Lung (tissue), 12 donors: ENCODE measurements around the gene KRTAP12-4. TPM values are rescaled to one million over a fixed set of nuclear protein-coding genes. Genes with fewer than 3 reads are reported as not detected.
"Not testable (repeated sequence)": the region's sequence is repeated elsewhere in the genome, so short reads cannot be mapped to it uniquely, and the experiment has no call there.

Source experiments
- ATAC-seq: fragments of 200-7000 bp; cut with Tn5 transposase; one replicate; pipeline ENCODE4 v1.9.1; 2020; ENCODE audit warnings: moderate number of reproducible peaks; ENCODE audit not compliant: insufficient read depth, low FRiP score
- DNase-seq, 3 donors: peaks; one replicate each; pipeline ENCODE4 v3.0.0-alpha.2; 2013 to 2017
- H3K27ac ChIP-seq, 2 donors: one replicate each; pipeline ENCODE4 v1.5.1; 2013; ENCODE audit warnings: mild to moderate bottlenecking in 2 of 2, moderate library complexity in 2 of 2, control low read depth in 1 of 2, inconsistent platforms in 1 of 2, low read depth in 1 of 2, low read length in 1 of 2
- H3K27me3 ChIP-seq, 3 donors: one replicate each; pipeline ENCODE4 v1.5.1; 2013; ENCODE audit warnings: low read length in 2 of 3; ENCODE audit not compliant: control insufficient read depth in 3 of 3, insufficient read depth in 3 of 3
- H3K36me3 ChIP-seq, 4 donors: one replicate each; pipeline ENCODE4 v1.5.1; 2013; ENCODE audit warnings: low read length in 4 of 4, mild to moderate bottlenecking in 1 of 4, moderate library complexity in 1 of 4; ENCODE audit not compliant: control insufficient read depth in 4 of 4, insufficient read depth in 4 of 4
- H3K4me1 ChIP-seq, 5 donors: one replicate each; pipeline ENCODE4 v1.5.1; 2013; ENCODE audit warnings: low read length in 5 of 5, mild to moderate bottlenecking in 2 of 5, moderate library complexity in 1 of 5; ENCODE audit not compliant: control insufficient read depth in 5 of 5, insufficient read depth in 5 of 5
- H3K4me3 ChIP-seq: one replicate; pipeline ENCODE4 v1.5.1; 2013; ENCODE audit warnings: mild to moderate bottlenecking, control low read depth, moderate library complexity
- H3K9ac ChIP-seq, 2 donors: one replicate each; pipeline ENCODE4 v1.5.1; 2013; ENCODE audit warnings: low read length in 2 of 2, control low read depth in 1 of 2; ENCODE audit not compliant: insufficient read depth in 1 of 2
- H3K9me3 ChIP-seq, 4 donors: one replicate each; pipeline ENCODE4 v1.5.1; 2013; ENCODE audit warnings: low read length in 3 of 4, mild to moderate bottlenecking in 1 of 4, moderate library complexity in 1 of 4; ENCODE audit not compliant: control insufficient read depth in 4 of 4, insufficient read depth in 3 of 4
- CTCF ChIP-seq: IDR thresholded peaks from 2 replicates; pipeline ENCODE4 v1.5.1; 2012; ENCODE audit warnings: mild to moderate bottlenecking; ENCODE audit errors: control extremely low read depth, extremely low read depth
- WGBS, 2 donors: extraction: QIAGEN DNeasy Blood & Tissue Kit; methylation state at CpG; one replicate each; pipeline ENCODE4 v1.1.7; 2013; 5-methylcytosine and 5-hydroxymethylcytosine counted together
- polyA plus RNA-seq, 2 donors: library from polyadenylated mRNA; stranded (reverse); fragments of 200-250 nt; gene quantifications; one replicate each; pipeline ENCODE4 v1.2.1, GENCODE V29; 2013
- total RNA-seq, 2 donors: library from RNA; depleted of rRNA in 1 of 2; stranded (reverse); fragments of >200 nt in 1 of 2; gene quantifications; one replicate each; pipeline ENCODE4 v1.2.1, GENCODE V29; 2014 to 2021
- donor health status: control.
- donor health status: control.
- donor health status: Bipolar disorder and iron deficiency.
- donor health status: healthy.
- donor health status: DM: yes; HTN: yes; CAD: no.

Gene KRTAP12-4
- total and polyA plus RNA-seq, 4 donors = not detected

GRCh38 chr21:44692798-44693512 is 38.5 kb upstream of the KRTAP12-4 start:
- WGBS, 2 donors = 49 to 50% methylated on average over 2 of the region's 2 CpGs
- DNase-seq (no peak), ATAC-seq (no peak)
- Histone ChIP-seq H3K27me3 (peaks cover 0 to 17% (median 2%) of the 10 kb centered on the region in 3 donors), H3K9me3 (peaks cover 0 to 10% (median 4%) of the 10 kb centered on the region in 4 donors), H3K4me3 (no peak overlapping the region), H3K4me1 (no peaks in the 10 kb centered on the region), H3K27ac (no peak overlapping the region), H3K9ac (no peak overlapping the region), H3K36me3 (no peaks in the 10 kb centered on the region)
- no peak for TF ChIP-seq CTCF

GRCh38 chr21:44691686-44692085 is 37.2 kb upstream of the KRTAP12-4 start:
- DNase-seq = no peak
- Histone ChIP-seq H3K9ac (no peak overlapping the region), H3K4me3 (no peak overlapping the region), H3K4me1 (no peaks in the 10 kb centered on the region), H3K27me3 (peaks cover 0 to 18% (median 7%) of the 10 kb centered on the region in 3 donors), H3K27ac (no peak overlapping the region), H3K36me3 (no peaks in the 10 kb centered on the region), H3K9me3 (peaks cover 0 to 5% (median 3%) of the 10 kb centered on the region in 4 donors)
- TF ChIP-seq CTCF = no peak
- ATAC-seq = no peak
- 80 to 83% methylated on average over 2 of the region's 2 CpGs for WGBS, 2 donors

- 82 to 91% methylated on average over 3 of the region's 3 CpGs for WGBS, 2 donors
- not testable (repeated sequence) for H3K27ac ChIP-seq, H3K4me3 ChIP-seq, H3K36me3 ChIP-seq, DNase-seq, ATAC-seq, H3K9ac ChIP-seq, H3K9me3 ChIP-seq, H3K4me1 ChIP-seq
- peaks cover 0 to 18% (median 10%) of the 10 kb centered on the region in 3 donors for H3K27me3 ChIP-seq
These were observed 35.3 kb upstream of the KRTAP12-4 start for GRCh38 chr21:44689740-44690139.

- no peaks in the 10 kb centered on the region for H3K4me1 ChIP-seq
- H3K9me3 ChIP-seq = peaks cover 0 to 4% (median 0%) of the 10 kb centered on the region in 4 donors
- H3K4me3 ChIP-seq = no peak overlapping the region
- ATAC-seq = no peak
- H3K9ac ChIP-seq = no peak overlapping the region
- TF ChIP-seq CTCF = no peak
- no peak for DNase-seq
- H3K36me3 ChIP-seq = no peaks in the 10 kb centered on the region
- WGBS, 2 donors = 62 to 75% methylated on average over 11 of the region's 11 CpGs
- H3K27me3 ChIP-seq = peaks cover 0 to 18% (median 10%) of the 10 kb centered on the region in 3 donors
- no peak overlapping the region for H3K27ac ChIP-seq
These were observed 33.2 kb upstream of the KRTAP12-4 start for GRCh38 chr21:44687671-44688070.
